ENCODE measurements around the gene LIPC.

The LIPC gene

GRCh38 chr15:58440922-58441321 lies 9.1 kb downstream of the LIPC start:
- DNase-seq (no peak), ATAC-seq (ENCODE audit: insufficient read depth, low read depth) (no peak)
- no peaks in the 10 kb centered on the region for H4K20me1 ChIP-seq (ENCODE audit: insufficient read depth, low read length)
- H3K27me3 ChIP-seq (ENCODE audit: insufficient read depth, low read length, poor library complexity): no peaks in the 10 kb centered on the region
- H3K9me3 ChIP-seq (ENCODE audit: insufficient read depth, low read length, severe bottlenecking): no peaks in the 10 kb centered on the region
- H3K36me3 ChIP-seq (ENCODE audit: insufficient read depth, low read length): no peaks in the 10 kb centered on the region
- H3K4me1 ChIP-seq (ENCODE audit: insufficient read depth, low read length): no peaks in the 10 kb centered on the region
- no peak overlapping the region for H3K9ac ChIP-seq (ENCODE audit: low read depth, low read length)
- H3K4me3 ChIP-seq (ENCODE audit: low read depth in 1 of 2, low read length in 2 of 2): no peak overlapping the region
- H3K79me2 ChIP-seq (ENCODE audit: insufficient read depth, low read length): no peaks in the 10 kb centered on the region
- no peak overlapping the region for H3K4me2 ChIP-seq (ENCODE audit: insufficient read depth, low read length)
- TF ChIP-seq EZH2 (IDR thresholded peaks at IDR 0.05; ENCODE audit: borderline replicate concordance, low read depth, low read length, severe bottlenecking): no peak
- H2AFZ ChIP-seq (ENCODE audit: low read depth, low read length): no peak overlapping the region
- no peak overlapping the region for H3K27ac ChIP-seq (ENCODE audit: low read length)

DNA sequence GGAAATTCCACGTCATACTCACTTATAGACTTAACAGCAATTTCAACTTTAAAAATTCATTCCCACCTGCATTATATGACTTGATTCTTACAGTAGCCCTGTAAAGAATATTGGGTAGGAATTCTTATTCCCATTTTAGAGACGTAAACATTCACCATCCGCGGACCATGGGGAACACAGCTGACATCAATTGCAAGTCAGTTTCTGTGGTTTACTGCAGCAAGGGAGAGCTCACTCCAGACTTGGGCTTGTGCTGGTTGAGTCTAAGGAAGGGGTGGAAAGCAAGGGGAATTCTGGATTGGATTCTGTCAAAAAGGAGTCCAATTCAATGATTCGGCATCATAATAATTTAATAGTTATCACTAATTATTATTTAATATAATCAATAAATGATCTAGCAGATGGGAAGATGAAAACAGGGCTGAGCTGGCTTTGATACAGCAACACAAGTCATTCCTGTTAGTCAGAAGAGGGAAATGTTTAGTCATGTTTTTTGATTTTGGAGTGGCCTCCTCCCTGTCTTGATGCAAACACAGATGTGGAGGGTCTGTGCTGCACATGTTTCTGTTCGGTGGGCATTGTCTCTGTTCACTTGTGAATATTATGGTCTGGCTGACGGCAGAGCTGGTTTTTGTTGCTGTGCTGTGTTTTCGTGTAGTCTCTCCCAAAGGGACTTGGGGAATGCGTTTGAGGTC lies 9.7 kb downstream of the LIPC start:
- H4K20me1 ChIP-seq (ENCODE audit: insufficient read depth, low read length): no peaks in the 10 kb centered on the region
- H3K79me2 ChIP-seq (ENCODE audit: insufficient read depth, low read length): no peaks in the 10 kb centered on the region
- H3K9ac ChIP-seq (ENCODE audit: low read depth, low read length): no peak overlapping the region
- no peak overlapping the region for H3K4me3 ChIP-seq (ENCODE audit: low read depth in 1 of 2, low read length in 2 of 2)
- no peak overlapping the region for H3K4me2 ChIP-seq (ENCODE audit: insufficient read depth, low read length)
- TF ChIP-seq EZH2 (IDR thresholded peaks at IDR 0.05; ENCODE audit: borderline replicate concordance, low read depth, low read length, severe bottlenecking): no peak
- TF ChIP-seq, protein P1, sequence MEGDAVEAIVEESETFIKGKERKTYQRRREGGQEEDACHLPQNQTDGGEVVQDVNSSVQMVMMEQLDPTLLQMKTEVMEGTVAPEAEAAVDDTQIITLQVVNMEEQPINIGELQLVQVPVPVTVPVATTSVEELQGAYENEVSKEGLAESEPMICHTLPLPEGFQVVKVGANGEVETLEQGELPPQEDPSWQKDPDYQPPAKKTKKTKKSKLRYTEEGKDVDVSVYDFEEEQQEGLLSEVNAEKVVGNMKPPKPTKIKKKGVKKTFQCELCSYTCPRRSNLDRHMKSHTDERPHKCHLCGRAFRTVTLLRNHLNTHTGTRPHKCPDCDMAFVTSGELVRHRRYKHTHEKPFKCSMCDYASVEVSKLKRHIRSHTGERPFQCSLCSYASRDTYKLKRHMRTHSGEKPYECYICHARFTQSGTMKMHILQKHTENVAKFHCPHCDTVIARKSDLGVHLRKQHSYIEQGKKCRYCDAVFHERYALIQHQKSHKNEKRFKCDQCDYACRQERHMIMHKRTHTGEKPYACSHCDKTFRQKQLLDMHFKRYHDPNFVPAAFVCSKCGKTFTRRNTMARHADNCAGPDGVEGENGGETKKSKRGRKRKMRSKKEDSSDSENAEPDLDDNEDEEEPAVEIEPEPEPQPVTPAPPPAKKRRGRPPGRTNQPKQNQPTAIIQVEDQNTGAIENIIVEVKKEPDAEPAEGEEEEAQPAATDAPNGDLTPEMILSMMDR (IDR thresholded peaks at IDR 0.05; ENCODE audit: borderline replicate concordance, extremely low read depth, low read length, poor library complexity, severe bottlenecking): no peak
- ATAC-seq (ENCODE audit: insufficient read depth, low read depth) (no peak), DNase-seq (no peak)
- no peak overlapping the region for H2AFZ ChIP-seq (ENCODE audit: low read depth, low read length)
- no peaks in the 10 kb centered on the region for H3K9me3 ChIP-seq (ENCODE audit: insufficient read depth, low read length, severe bottlenecking)
- peaks cover 3% of the 10 kb centered on the region for H3K4me1 ChIP-seq (ENCODE audit: insufficient read depth, low read length)
- H3K36me3 ChIP-seq (ENCODE audit: insufficient read depth, low read length): no peaks in the 10 kb centered on the region
- no peak overlapping the region for H3K27ac ChIP-seq (ENCODE audit: low read length)
- H3K27me3 ChIP-seq (ENCODE audit: insufficient read depth, low read length, poor library complexity): no peaks in the 10 kb centered on the region

DNA sequence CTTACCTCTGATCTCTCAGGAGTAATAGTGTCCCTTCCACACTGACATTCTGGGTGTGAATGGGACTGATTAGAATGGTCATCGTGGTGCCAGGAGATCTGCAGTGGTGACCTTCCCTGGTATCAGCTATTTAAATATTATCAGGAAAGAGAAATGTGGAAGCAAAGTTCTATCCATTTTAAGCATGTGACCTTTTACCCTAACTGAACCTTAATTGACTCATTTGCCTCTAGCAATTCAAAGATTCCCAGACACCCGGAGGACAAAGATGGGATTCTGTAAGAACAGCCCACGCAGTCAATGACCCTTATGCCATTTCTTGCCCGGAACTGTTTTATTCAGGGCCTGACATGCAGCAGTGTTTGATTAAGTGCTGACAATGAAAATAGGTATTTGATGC lies 10.3 kb downstream of the LIPC start:
- ATAC-seq (ENCODE audit: insufficient read depth, low read depth): no peak

DNA sequence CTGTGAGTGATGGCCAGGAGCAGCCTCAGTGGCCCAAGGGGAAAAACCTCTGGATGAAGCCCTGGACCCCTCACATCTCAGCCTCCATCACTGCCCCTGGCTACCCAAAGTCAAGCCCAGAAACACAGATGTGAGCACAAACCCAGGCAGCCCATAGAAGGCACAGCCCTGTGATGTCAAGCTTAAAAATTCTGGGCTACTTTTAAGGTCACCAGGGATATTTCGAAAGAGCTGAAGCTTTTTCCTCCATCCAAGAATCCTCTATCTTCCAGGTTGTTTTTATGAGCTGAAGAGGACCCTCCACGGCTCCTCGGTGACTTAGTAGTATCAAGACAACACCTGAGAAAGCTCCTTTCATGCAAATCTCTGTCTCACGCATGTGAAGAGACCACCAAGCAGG lies 11.5 kb downstream of the LIPC start:
- Histone ChIP-seq H3K36me3 (ENCODE audit: insufficient read depth, low read length) (no peaks in the 10 kb centered on the region), H3K27ac (ENCODE audit: low read length) (no peak overlapping the region), H2AFZ (ENCODE audit: low read depth, low read length) (no peak overlapping the region), H3K9ac (ENCODE audit: low read depth, low read length) (no peak overlapping the region), H3K79me2 (ENCODE audit: insufficient read depth, low read length) (no peaks in the 10 kb centered on the region), H3K9me3 (ENCODE audit: insufficient read depth, low read length, severe bottlenecking) (no peaks in the 10 kb centered on the region), H3K4me3 (ENCODE audit: low read depth in 1 of 2, low read length in 2 of 2) (no peak overlapping the region), H3K4me1 (ENCODE audit: insufficient read depth, low read length) (peaks cover 21% of the 10 kb centered on the region), H4K20me1 (ENCODE audit: insufficient read depth, low read length) (no peaks in the 10 kb centered on the region), H3K27me3 (ENCODE audit: insufficient read depth, low read length, poor library complexity) (no peaks in the 10 kb centered on the region), H3K4me2 (ENCODE audit: insufficient read depth, low read length) (no peak overlapping the region)
- ATAC-seq (ENCODE audit: insufficient read depth, low read depth): no peak
- DNase-seq: no peak
- no peak for TF ChIP-seq EZH2 (IDR thresholded peaks at IDR 0.05; ENCODE audit: borderline replicate concordance, low read depth, low read length, severe bottlenecking)
- TF ChIP-seq, protein P1 (IDR thresholded peaks at IDR 0.05; ENCODE audit: borderline replicate concordance, extremely low read depth, low read length, poor library complexity, severe bottlenecking): no peak

More for the DNA sequence above, 10.3 kb downstream of the LIPC start:
- DNase-seq: no peak
- H3K36me3 ChIP-seq (ENCODE audit: insufficient read depth, low read length): no peaks in the 10 kb centered on the region
- no peak overlapping the region for H3K27ac ChIP-seq (ENCODE audit: low read length)
- TF ChIP-seq, protein P1 (IDR thresholded peaks at IDR 0.05; ENCODE audit: borderline replicate concordance, extremely low read depth, low read length, poor library complexity, severe bottlenecking): no peak
- no peak for TF ChIP-seq EZH2 (IDR thresholded peaks at IDR 0.05; ENCODE audit: borderline replicate concordance, low read depth, low read length, severe bottlenecking)
- H3K4me1 ChIP-seq (ENCODE audit: insufficient read depth, low read length): peaks cover 9% of the 10 kb centered on the region
- H2AFZ ChIP-seq (ENCODE audit: low read depth, low read length): no peak overlapping the region
- H3K4me2 ChIP-seq (ENCODE audit: insufficient read depth, low read length): no peak overlapping the region
- no peaks in the 10 kb centered on the region for H3K79me2 ChIP-seq (ENCODE audit: insufficient read depth, low read length)
- H4K20me1 ChIP-seq (ENCODE audit: insufficient read depth, low read length): no peaks in the 10 kb centered on the region
- no peaks in the 10 kb centered on the region for H3K9me3 ChIP-seq (ENCODE audit: insufficient read depth, low read length, severe bottlenecking)
- H3K4me3 ChIP-seq (ENCODE audit: low read depth in 1 of 2, low read length in 2 of 2): no peak overlapping the region
- no peak overlapping the region for H3K9ac ChIP-seq (ENCODE audit: low read depth, low read length)
- H3K27me3 ChIP-seq (ENCODE audit: insufficient read depth, low read length, poor library complexity): no peaks in the 10 kb centered on the region

Data from DND-41 (cell line).